HG03439 (cell line): Measurements from ENCODE around the gene HMGXB3.

ENCODE experiments used
- ATAC-seq: cut with Tn5 transposase; IDR thresholded peaks from one replicate; pipeline ENCODE4 v1.9.1; 2021; ENCODE audit warnings: mild to moderate bottlenecking, moderate library complexity; ENCODE audit not compliant: unreplicated experiment

HMGXB3 gene

GRCh38 chr5:150052226-150052955 is 51.9 kb downstream of the HMGXB3 start:
- ATAC-seq, result no peak

- ATAC-seq, result no peak
These were observed 52.6 kb downstream of the HMGXB3 start for GRCh38 chr5:150052956-150053712.

- ATAC-seq, result no peak
These were observed 53.3 kb downstream of the HMGXB3 start for GRCh38 chr5:150053713-150054392.

GRCh38 chr5:150054569-150054968 is 54.0 kb downstream of the HMGXB3 start:
- no peak for ATAC-seq

- no peak for ATAC-seq
These were observed 55.0 kb downstream of the HMGXB3 start for GRCh38 chr5:150055326-150056074.

- no peak for ATAC-seq
These were observed 55.5 kb downstream of the HMGXB3 start for GRCh38 chr5:150056075-150056443.

- ATAC-seq, result no peak
These were observed 56.5 kb downstream of the HMGXB3 start for GRCh38 chr5:150057052-150057451.

- no peak for ATAC-seq
These were observed 57.0 kb downstream of the HMGXB3 start for GRCh38 chr5:150057511-150057910.

GRCh38 chr5:150057996-150058395 is 57.5 kb downstream of the HMGXB3 start:
- no peak for ATAC-seq

GRCh38 chr5:150058480-150059126 is 58.1 kb downstream of the HMGXB3 start:
- ATAC-seq, result no peak

GRCh38 chr5:150059623-150060022 is 59.1 kb downstream of the HMGXB3 start:
- no peak for ATAC-seq

GRCh38 chr5:150060471-150060870 is 59.9 kb downstream of the HMGXB3 start:
- no peak for ATAC-seq

- ATAC-seq, result no peak
These were observed 61.0 kb downstream of the HMGXB3 start for GRCh38 chr5:150061538-150061995.

GRCh38 chr5:150062216-150062922 is 61.8 kb downstream of the HMGXB3 start:
- ATAC-seq, result no peak

GRCh38 chr5:150063638-150064037 is 63.1 kb downstream of the HMGXB3 start:
- no peak for ATAC-seq

GRCh38 chr5:150064681-150065220 is 64.2 kb downstream of the HMGXB3 start:
- no peak for ATAC-seq

- no peak for ATAC-seq
These were observed 64.8 kb downstream of the HMGXB3 start for GRCh38 chr5:150065346-150065745.

- no peak for ATAC-seq
These were observed 65.3 kb downstream of the HMGXB3 start for GRCh38 chr5:150065886-150066285.

- no peak for ATAC-seq
These were observed 65.9 kb downstream of the HMGXB3 start for GRCh38 chr5:150066436-150066835.
